Prostate gland (tissue), 2 donors: ENCODE results near the gene AK4.

Experiments
- CTCF ChIP-seq, 4 experiments: fragments of 200-600 bp in 2 of 4; fragments of 450-650 bp in 2 of 4; sonication (generic) in 2 of 4; IDR thresholded peaks; 1 replicate in 3 of 4; 2 replicates in 1 of 4; pipeline ENCODE4 v1.5.1; 2016 to 2019; ENCODE audit warnings: antibody characterized with exemption in 4 of 4, mild to moderate bottlenecking in 2 of 4, moderate library complexity in 2 of 4
- POLR2A ChIP-seq: fragments of 450-650 bp; IDR thresholded peaks from one replicate; pipeline ENCODE4 v1.6.1; 2016; ENCODE audit warnings: antibody characterized with exemption, mild to moderate bottlenecking
- POLR2AphosphoS5 ChIP-seq: sonication (generic); formaldehyde crosslinking; IDR thresholded peaks from one replicate; pipeline ENCODE4 v1.6.1; 2017; ENCODE audit warnings: antibody characterized with exemption

GRCh38 chr1:65279070-65279779 lies 131.2 kb downstream of the AK4 start:
- TF ChIP-seq CTCF (IDR thresholded peaks at IDR 0.05) (no peak), POLR2AphosphoS5 (no peak), POLR2A (no peak)
